B cell (primary cell): ENCODE results near the gene AK4. TPM values are rescaled to one million over a fixed set of nuclear protein-coding genes. Genes with fewer than 3 reads are reported as not detected.

Source experiments
- ATAC-seq: fragments of 200-7000 bp; cut with Tn5 transposase; one replicate; pipeline ENCODE4 v1.10.0; 2021; ENCODE audit warnings: low read depth, mild to moderate bottlenecking, moderate number of reproducible peaks, moderate library complexity
- CTCF ChIA-PET: fragments of 350-600 bp; sonication (Branson Sonifier 250); formaldehyde crosslinking; loops from one replicate; lab custom pipeline; 2021; ENCODE audit warnings: antibody characterized with exemption, inconsistent platforms; lab: Charles Lee
- POLR2A ChIA-PET: fragments of 350-600 bp; sonication (Branson Sonifier 250); formaldehyde crosslinking; loops from one replicate; lab custom pipeline; 2021; ENCODE audit warnings: antibody characterized with exemption; lab: Charles Lee
- DNase-seq: peaks from one replicate; pipeline ENCODE4 v3.0.0; 2013
- H2AFZ ChIP-seq: 2 replicates; pipeline ENCODE4 v1.6.1; 2012; ENCODE audit warnings: mild to moderate bottlenecking, low read depth, low read length; ENCODE audit not compliant: insufficient read depth, poor library complexity, severe bottlenecking
- H3K27ac ChIP-seq, 2 donors: 1 replicate in 1 of 2; 2 replicates in 1 of 2; pipeline ENCODE4 v1.5.1; 2012 to 2013; ENCODE audit warnings: low read length in 2 of 2, mild to moderate bottlenecking in 2 of 2, moderate library complexity in 1 of 2
- H3K27me3 ChIP-seq, 4 experiments: fragments of 200-600 bp in 1 of 4; sonication (generic) in 1 of 4; replicated peaks in 1 of 4; 1 replicate in 2 of 4; 2 replicates in 2 of 4; pipeline versions ENCODE4 v1.6.1 to v1.7.0; 2013 to 2016; ENCODE audit warnings: low read length in 3 of 4, mild to moderate bottlenecking in 2 of 4, mixed read lengths in 1 of 4, moderate library complexity in 1 of 4; ENCODE audit not compliant: insufficient read depth in 4 of 4, control insufficient read depth in 3 of 4; ENCODE audit errors: control extremely low read depth in 1 of 4
- H3K36me3 ChIP-seq, 2 experiments: replicated peaks in 1 of 2; 1 replicate in 1 of 2; 2 replicates in 1 of 2; pipeline versions ENCODE4 v1.6.1 to v1.7.1; 2013; ENCODE audit warnings: low read length in 1 of 2; ENCODE audit not compliant: insufficient read depth in 2 of 2, control insufficient read depth in 1 of 2; ENCODE audit errors: control extremely low read depth in 1 of 2, extremely low read depth in 1 of 2
- H3K4me1 ChIP-seq, 2 donors: fragments of 200-600 bp in 1 of 2; sonication (generic) in 1 of 2; 1 replicate in 1 of 2; 2 replicates in 1 of 2; pipeline versions ENCODE4 v1.5.1 to v1.6.1; 2013 to 2017; ENCODE audit warnings: low read length in 2 of 2; ENCODE audit not compliant: control insufficient read depth in 2 of 2, insufficient read depth in 2 of 2
- H3K4me2 ChIP-seq: replicated peaks from 2 replicates; pipeline ENCODE3; 2012; ENCODE audit warnings: mild to moderate bottlenecking, low read depth, low read length; ENCODE audit not compliant: poor library complexity, severe bottlenecking
- H3K4me3 ChIP-seq, 5 experiments: fragments of 200-600 bp in 1 of 5; sonication (generic) in 1 of 5; 1 replicate in 3 of 5; 2 replicates in 2 of 5; pipeline versions ENCODE4 v1.5.1 to v1.7.0; 2011 to 2016; ENCODE audit warnings: low read length in 4 of 5, mild to moderate bottlenecking in 4 of 5, low read depth in 2 of 5, control low read depth in 1 of 5, moderate library complexity in 1 of 5; ENCODE audit not compliant: insufficient read depth in 1 of 5; ENCODE audit errors: control extremely low read depth in 1 of 5, extremely low read depth in 1 of 5
- H3K79me2 ChIP-seq: fragments of 200-600 bp; sonication (generic); one replicate; pipeline ENCODE4 v1.6.0; 2016; ENCODE audit warnings: low read length; ENCODE audit not compliant: control insufficient read depth, insufficient read depth
- H3K9ac ChIP-seq: fragments of 200-600 bp; sonication (generic); 2 replicates; pipeline ENCODE4 v1.6.1; 2017; ENCODE audit warnings: mild to moderate bottlenecking, low read length, moderate library complexity
- H3K9me3 ChIP-seq, 3 donors: one replicate each; pipeline versions ENCODE4 v1.6.1 to v1.7.1; 2013; ENCODE audit warnings: low read length in 2 of 3; ENCODE audit not compliant: control insufficient read depth in 2 of 3, insufficient read depth in 1 of 3; ENCODE audit errors: control extremely low read depth in 1 of 3
- H4K20me1 ChIP-seq: 2 replicates; pipeline ENCODE4 v1.6.0; 2012; ENCODE audit warnings: mild to moderate bottlenecking, low read length; ENCODE audit not compliant: insufficient read depth, control insufficient read depth, poor library complexity, severe bottlenecking
- H3K27ac Mint-ChIP-seq: one replicate; pipeline ENCODE4 v1.8.0; 2021; ENCODE audit warnings: mixed read lengths
- H3K27me3 Mint-ChIP-seq: one replicate; pipeline ENCODE4 v1.8.0; 2021; ENCODE audit warnings: mixed read lengths
- H3K4me1 Mint-ChIP-seq: one replicate; pipeline ENCODE4 v1.8.0; 2021; ENCODE audit warnings: mixed read lengths
- H3K4me3 Mint-ChIP-seq: one replicate; pipeline ENCODE4 v1.8.0; 2021; ENCODE audit warnings: mixed read lengths
- H3K9me3 Mint-ChIP-seq: one replicate; pipeline ENCODE4 v1.8.0; 2022; ENCODE audit warnings: mixed read lengths; ENCODE audit not compliant: insufficient read depth
- EZH2 ChIP-seq: IDR thresholded peaks from 2 replicates; pipeline ENCODE4 v1.6.1; 2012; ENCODE audit warnings: borderline replicate concordance, low read depth, mild to moderate bottlenecking, moderate library complexity, low read length; ENCODE audit not compliant: insufficient read depth, poor library complexity, severe bottlenecking
- WGBS: methylation state at CpG from one replicate; pipeline ENCODE4 v1.1.5; 2013; ENCODE audit warnings: missing lambda C conversion rate; ENCODE audit not compliant: insufficient coverage; 5-methylcytosine and 5-hydroxymethylcytosine counted together
- intact Hi-C: fragments of 100-400 bp; cut with micrococcal nuclease; formaldehyde crosslinking; loops from one replicate; pipeline ENCODE4 v1.10.0; 2022
- polyA plus RNA-seq: library from polyadenylated mRNA; depleted of rRNA; stranded (reverse); fragments of >200 nt; gene quantifications from 2 replicates; pipeline ENCODE4 v1.2.3, GENCODE V29; 2012
- total RNA-seq, 2 donors: library from RNA; stranded (reverse); fragments of 120-200 nt in 1 of 2; gene quantifications; 1 replicate in 1 of 2; 2 replicates in 1 of 2; pipeline versions ENCODE4 v1.2.3 to v1.2.4, GENCODE V29; 2013 to 2022
- TF ChIP-seq, protein P1 (sequence below): fragments of 200-600 bp; IDR thresholded peaks from one replicate; pipeline ENCODE4 v1.8.0; 2022; ENCODE audit warnings: antibody characterized with exemption, mild to moderate bottlenecking

The AK4 gene
- total and polyA plus RNA-seq, 2 donors (not counting 1 experiment from before 2014, with no cell fraction given): 0.34 TPM; not detected in 1

DNA sequence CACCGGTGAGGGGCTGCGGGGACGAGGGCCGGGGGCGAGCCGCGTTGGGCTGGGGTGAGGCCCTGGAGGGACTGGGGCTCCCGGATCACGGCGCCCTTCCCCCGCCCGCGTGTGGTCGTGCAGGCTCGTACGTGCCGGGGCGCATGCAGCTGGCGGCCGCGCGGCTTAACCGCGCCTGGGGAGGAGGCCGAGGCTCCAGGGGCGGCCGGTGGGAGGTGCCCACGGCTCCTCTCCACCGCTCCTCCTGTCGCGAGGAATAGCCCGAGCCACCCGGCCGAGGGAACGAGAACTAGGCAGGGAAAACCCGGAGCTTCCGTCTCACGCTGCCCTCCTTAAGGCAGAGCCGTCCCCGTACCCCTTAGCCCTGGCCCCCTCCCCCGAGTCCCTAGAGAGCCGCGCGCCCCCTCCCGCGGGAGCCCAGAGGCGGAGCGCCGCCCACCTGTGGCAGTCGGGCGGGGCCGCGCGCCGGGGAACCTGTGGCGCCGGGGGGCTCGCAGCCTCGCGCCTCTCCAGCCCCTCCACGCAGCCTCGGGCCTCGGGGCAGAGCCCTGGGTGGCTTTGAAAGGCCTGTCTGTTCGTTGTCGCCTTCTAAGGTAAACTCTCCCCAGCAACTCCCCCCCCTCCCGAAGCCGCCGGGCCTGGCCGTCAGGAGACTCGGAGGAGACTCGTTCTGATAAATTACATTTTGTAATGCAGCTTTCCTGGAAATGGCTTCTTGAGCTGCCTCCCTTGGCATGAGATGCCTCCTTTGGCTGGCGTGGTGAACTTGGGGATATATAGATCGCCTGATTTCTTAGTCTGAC, 746 bp downstream of the AK4 start:
- no peaks in the 10 kb centered on the region for H3K9me3 ChIP-seq
- no peak overlapping the region for H3K27ac ChIP-seq
- Mint-ChIP-seq H3K4me1 (peaks cover 17% of the 10 kb centered on the region), H3K9me3 (no peaks in the 10 kb centered on the region), H3K27ac (no peak overlapping the region), H3K27me3 (peaks cover 55% of the 10 kb centered on the region), H3K4me3 (peak overlapping the region; percentile 85)
- peak overlapping the region; percentile 64 for H2AFZ ChIP-seq
- peak overlapping the region; percentile 64 for H3K9ac ChIP-seq
- peaks cover 0 to 35% (median 17%) of the 10 kb centered on the region in 4 experiments for H3K27me3 ChIP-seq
- peaks cover 11 to 14% of the 10 kb centered on the region in 2 donors for H3K4me1 ChIP-seq
- ChIA-PET POLR2A (no interaction called here), CTCF (no interaction called here)
- no peaks in the 10 kb centered on the region for H3K79me2 ChIP-seq
- H3K4me2 ChIP-seq: peak overlapping the region; percentile 91
- H3K4me3 ChIP-seq: peak overlapping the region in 4 of 5 experiments; percentile 32 to 64 (median 53)
- under 1% methylated on average over 65 of the region's 73 CpGs for WGBS
- TF ChIP-seq, protein P1, sequence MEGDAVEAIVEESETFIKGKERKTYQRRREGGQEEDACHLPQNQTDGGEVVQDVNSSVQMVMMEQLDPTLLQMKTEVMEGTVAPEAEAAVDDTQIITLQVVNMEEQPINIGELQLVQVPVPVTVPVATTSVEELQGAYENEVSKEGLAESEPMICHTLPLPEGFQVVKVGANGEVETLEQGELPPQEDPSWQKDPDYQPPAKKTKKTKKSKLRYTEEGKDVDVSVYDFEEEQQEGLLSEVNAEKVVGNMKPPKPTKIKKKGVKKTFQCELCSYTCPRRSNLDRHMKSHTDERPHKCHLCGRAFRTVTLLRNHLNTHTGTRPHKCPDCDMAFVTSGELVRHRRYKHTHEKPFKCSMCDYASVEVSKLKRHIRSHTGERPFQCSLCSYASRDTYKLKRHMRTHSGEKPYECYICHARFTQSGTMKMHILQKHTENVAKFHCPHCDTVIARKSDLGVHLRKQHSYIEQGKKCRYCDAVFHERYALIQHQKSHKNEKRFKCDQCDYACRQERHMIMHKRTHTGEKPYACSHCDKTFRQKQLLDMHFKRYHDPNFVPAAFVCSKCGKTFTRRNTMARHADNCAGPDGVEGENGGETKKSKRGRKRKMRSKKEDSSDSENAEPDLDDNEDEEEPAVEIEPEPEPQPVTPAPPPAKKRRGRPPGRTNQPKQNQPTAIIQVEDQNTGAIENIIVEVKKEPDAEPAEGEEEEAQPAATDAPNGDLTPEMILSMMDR: no peak
- TF ChIP-seq EZH2: no peak
- peak; percentile 36 for ATAC-seq
- H3K36me3 ChIP-seq: no peaks in the 10 kb centered on the region
- peak; percentile 32 for DNase-seq
- intact Hi-C loops: no loop called here
- no peaks in the 10 kb centered on the region for H4K20me1 ChIP-seq
